ENCODE measurements around the gene DPP7.
A peak's percentile ranks its signal among the peaks of the same experiment; 100 is the strongest.

DNA sequence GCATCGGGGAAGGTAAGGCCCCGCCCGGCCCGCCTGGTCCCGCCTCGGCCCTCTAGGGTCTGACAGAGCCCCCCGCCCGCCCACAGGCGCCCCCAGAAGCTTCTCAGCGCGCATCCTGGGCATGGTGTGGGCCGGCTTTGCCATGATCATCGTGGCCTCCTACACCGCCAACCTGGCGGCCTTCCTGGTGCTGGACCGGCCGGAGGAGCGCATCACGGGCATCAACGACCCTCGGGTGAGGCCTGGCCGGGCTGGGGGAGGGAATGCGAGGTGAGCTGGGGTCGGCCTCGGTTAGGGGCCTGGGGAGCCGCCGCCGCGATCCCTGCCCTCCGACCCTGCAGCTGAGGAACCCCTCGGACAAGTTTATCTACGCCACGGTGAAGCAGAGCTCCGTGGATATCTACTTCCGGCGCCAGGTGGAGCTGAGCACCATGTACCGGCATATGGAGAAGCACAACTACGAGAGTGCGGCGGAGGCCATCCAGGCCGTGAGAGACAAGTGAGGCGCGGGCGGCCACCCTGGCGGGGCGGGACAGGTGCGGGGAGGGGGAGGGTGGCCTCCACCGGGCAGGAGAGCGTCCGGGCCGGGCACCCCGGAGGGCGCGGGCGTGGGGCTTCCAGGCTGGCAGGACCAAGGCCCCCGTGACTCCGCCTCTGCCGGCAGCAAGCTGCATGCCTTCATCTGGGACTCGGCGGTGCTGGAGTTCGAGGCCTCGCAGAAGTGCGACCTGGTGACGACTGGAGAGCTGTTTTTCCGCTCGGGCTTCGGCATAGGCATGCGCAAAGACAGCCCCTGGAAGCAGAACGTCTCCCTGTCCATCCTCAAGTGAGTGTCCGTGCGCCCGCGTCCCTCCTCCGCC is 48.2 kb upstream of the DPP7 start:
- TF ChIP-seq POLR2AphosphoS5 (IDR thresholded peaks at IDR 0.05; ENCODE audit: low read length), result no peak
- TF ChIP-seq, protein P1, sequence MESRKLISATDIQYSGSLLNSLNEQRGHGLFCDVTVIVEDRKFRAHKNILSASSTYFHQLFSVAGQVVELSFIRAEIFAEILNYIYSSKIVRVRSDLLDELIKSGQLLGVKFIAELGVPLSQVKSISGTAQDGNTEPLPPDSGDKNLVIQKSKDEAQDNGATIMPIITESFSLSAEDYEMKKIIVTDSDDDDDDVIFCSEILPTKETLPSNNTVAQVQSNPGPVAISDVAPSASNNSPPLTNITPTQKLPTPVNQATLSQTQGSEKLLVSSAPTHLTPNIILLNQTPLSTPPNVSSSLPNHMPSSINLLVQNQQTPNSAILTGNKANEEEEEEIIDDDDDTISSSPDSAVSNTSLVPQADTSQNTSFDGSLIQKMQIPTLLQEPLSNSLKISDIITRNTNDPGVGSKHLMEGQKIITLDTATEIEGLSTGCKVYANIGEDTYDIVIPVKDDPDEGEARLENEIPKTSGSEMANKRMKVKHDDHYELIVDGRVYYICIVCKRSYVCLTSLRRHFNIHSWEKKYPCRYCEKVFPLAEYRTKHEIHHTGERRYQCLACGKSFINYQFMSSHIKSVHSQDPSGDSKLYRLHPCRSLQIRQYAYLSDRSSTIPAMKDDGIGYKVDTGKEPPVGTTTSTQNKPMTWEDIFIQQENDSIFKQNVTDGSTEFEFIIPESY (IDR thresholded peaks at IDR 0.05), result no peak
- TF ChIP-seq, protein P2, sequence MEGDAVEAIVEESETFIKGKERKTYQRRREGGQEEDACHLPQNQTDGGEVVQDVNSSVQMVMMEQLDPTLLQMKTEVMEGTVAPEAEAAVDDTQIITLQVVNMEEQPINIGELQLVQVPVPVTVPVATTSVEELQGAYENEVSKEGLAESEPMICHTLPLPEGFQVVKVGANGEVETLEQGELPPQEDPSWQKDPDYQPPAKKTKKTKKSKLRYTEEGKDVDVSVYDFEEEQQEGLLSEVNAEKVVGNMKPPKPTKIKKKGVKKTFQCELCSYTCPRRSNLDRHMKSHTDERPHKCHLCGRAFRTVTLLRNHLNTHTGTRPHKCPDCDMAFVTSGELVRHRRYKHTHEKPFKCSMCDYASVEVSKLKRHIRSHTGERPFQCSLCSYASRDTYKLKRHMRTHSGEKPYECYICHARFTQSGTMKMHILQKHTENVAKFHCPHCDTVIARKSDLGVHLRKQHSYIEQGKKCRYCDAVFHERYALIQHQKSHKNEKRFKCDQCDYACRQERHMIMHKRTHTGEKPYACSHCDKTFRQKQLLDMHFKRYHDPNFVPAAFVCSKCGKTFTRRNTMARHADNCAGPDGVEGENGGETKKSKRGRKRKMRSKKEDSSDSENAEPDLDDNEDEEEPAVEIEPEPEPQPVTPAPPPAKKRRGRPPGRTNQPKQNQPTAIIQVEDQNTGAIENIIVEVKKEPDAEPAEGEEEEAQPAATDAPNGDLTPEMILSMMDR (IDR thresholded peaks at IDR 0.05 in 2 of 3, conservative IDR thresholded peaks at IDR 0.05 in 1 of 3; ENCODE audit: control insufficient read depth in 2 of 3, extremely low read depth in 1 of 3, insufficient read depth in 1 of 3, low read depth in 3 of 3, low read length in 3 of 3), result peak in 1 of 3 experiments; percentile 19; a peak in 1 of 6 replicates
